ENCODE measurements around the gene CMBL.
"Not testable (repeated sequence)": the region's sequence is repeated elsewhere in the genome, so short reads cannot be mapped to it uniquely, and the experiment has no call there.

The CMBL gene

GRCh38 chr5:10257870-10258269, 49.8 kb downstream of the CMBL start:
- DNase-seq (ENCODE audit: low spot score): no peak

GRCh38 chr5:10254686-10255085, 53.0 kb downstream of the CMBL start:
- no peak for DNase-seq (ENCODE audit: low spot score)

- no peak for DNase-seq (ENCODE audit: low spot score)
Measured at GRCh38 chr5:10253390-10253789, 54.3 kb downstream of the CMBL start.

- DNase-seq (ENCODE audit: low spot score): no peak
Measured at GRCh38 chr5:10251405-10251804, 56.3 kb downstream of the CMBL start.

GRCh38 chr5:10250806-10251276, 56.9 kb downstream of the CMBL start:
- DNase-seq (ENCODE audit: low spot score): no peak

GRCh38 chr5:10249948-10250805, 57.5 kb downstream of the CMBL start, which contains the start of gene CCT5:
Gene CCT5, plus strand, starts transcription at chr5:10250280. Its CDS starts 61 bp downstream, at chr5:10250341.
- DNase-seq (ENCODE audit: low spot score): peak; percentile 97

- no peak for DNase-seq (ENCODE audit: low spot score)
Measured at GRCh38 chr5:10248378-10249260, 59.1 kb downstream of the CMBL start.

- not testable (repeated sequence) for DNase-seq (ENCODE audit: low spot score)
Measured at GRCh38 chr5:10247217-10247616, 60.5 kb downstream of the CMBL start.

- peak; percentile 87 for DNase-seq (ENCODE audit: low spot score)
Measured at GRCh38 chr5:10246761-10247160, 60.9 kb downstream of the CMBL start.

GRCh38 chr5:10244342-10244944, 63.3 kb downstream of the CMBL start:
- no peak for DNase-seq (ENCODE audit: low spot score)

- DNase-seq (ENCODE audit: low spot score): no peak
Measured at GRCh38 chr5:10243660-10244240, 64.0 kb downstream of the CMBL start.

- DNase-seq (ENCODE audit: low spot score): no peak
Measured at GRCh38 chr5:10235350-10235749, 72.4 kb downstream of the CMBL start.

GRCh38 chr5:10233505-10233904, 74.2 kb downstream of the CMBL start:
- DNase-seq (ENCODE audit: low spot score): no peak

- DNase-seq (ENCODE audit: low spot score): no peak
Measured at GRCh38 chr5:10233011-10233410, 74.7 kb downstream of the CMBL start.

GRCh38 chr5:10232386-10232785, 75.3 kb downstream of the CMBL start:
- DNase-seq (ENCODE audit: low spot score): no peak

- DNase-seq (ENCODE audit: low spot score): no peak
Measured at GRCh38 chr5:10229306-10230048, 78.2 kb downstream of the CMBL start.

GRCh38 chr5:10228288-10228687, 79.4 kb downstream of the CMBL start:
- DNase-seq (ENCODE audit: low spot score): no peak

Data from cerebellar cortex (tissue), 1 donor.